SK-N-SH treated with all-trans-retinoic acid at 6 μM for 48 hours (cell line): ENCODE measurements around the gene MAPK14.

Experiments used
- ATAC-seq: fragments of 200-7000 bp; cut with Tn5 transposase; 3 replicates; pipeline ENCODE4 v1.9.1; 2020; ENCODE audit warnings: mild to moderate bottlenecking, moderate library complexity
- ARNTL ChIP-seq: fragments of 450-650 bp; formaldehyde crosslinking; IDR thresholded peaks from 2 replicates; pipeline ENCODE4 v1.5.0; 2020; ENCODE audit warnings: low read depth, mild to moderate bottlenecking, moderate library complexity, borderline replicate concordance
- CREB5 ChIP-seq: fragments of 250-450 bp; sonication (Bioruptor Pico); IDR thresholded peaks from 2 replicates; pipeline ENCODE4 v1.5.1; 2020; ENCODE audit warnings: low read depth, mild to moderate bottlenecking, moderate library complexity
- CSDC2 ChIP-seq: fragments of 250-450 bp; sonication (Bioruptor Pico); IDR thresholded peaks from 2 replicates; pipeline ENCODE4 v1.5.0; 2020; ENCODE audit warnings: mild to moderate bottlenecking, moderate library complexity
- CSRNP3 ChIP-seq: fragments of 250-450 bp; sonication (Bioruptor Pico); IDR thresholded peaks from 2 replicates; pipeline ENCODE4 v1.5.1; 2021; ENCODE audit warnings: mild to moderate bottlenecking, moderate library complexity
- ESRRG ChIP-seq: fragments of 250-450 bp; sonication (Bioruptor Pico); IDR thresholded peaks from 2 replicates; pipeline ENCODE4 v1.6.1; 2021; ENCODE audit warnings: mild to moderate bottlenecking
- GLIS3 ChIP-seq: fragments of 250-450 bp; sonication (Bioruptor Pico); IDR thresholded peaks from 2 replicates; pipeline ENCODE4 v1.5.0; 2020; ENCODE audit warnings: mild to moderate bottlenecking, moderate library complexity
- ISL1 ChIP-seq: fragments of 250-450 bp; sonication (Bioruptor Pico); IDR thresholded peaks from 2 replicates; pipeline ENCODE4 v2.1.2; 2022; ENCODE audit warnings: mild to moderate bottlenecking, moderate library complexity
- OSR1 ChIP-seq: fragments of 250-450 bp; sonication (Bioruptor Pico); IDR thresholded peaks from 2 replicates; pipeline ENCODE4 v1.8.0; 2022; ENCODE audit warnings: moderate library complexity, mild to moderate bottlenecking, inconsistent platforms
- PATZ1 ChIP-seq: fragments of 250-450 bp; sonication (Bioruptor Pico); IDR thresholded peaks from 2 replicates; pipeline ENCODE4 v1.8.0; 2020; ENCODE audit warnings: mild to moderate bottlenecking, moderate library complexity, borderline replicate concordance
- PPARA ChIP-seq: fragments of 250-450 bp; sonication (Bioruptor Pico); IDR thresholded peaks from 2 replicates; pipeline ENCODE4 v1.5.0; 2020; ENCODE audit warnings: mild to moderate bottlenecking, borderline replicate concordance
- RARB ChIP-seq: fragments of 250-450 bp; sonication (Bioruptor Pico); IDR thresholded peaks from 2 replicates; pipeline ENCODE4 v1.8.0; 2021; ENCODE audit warnings: mild to moderate bottlenecking, moderate library complexity
- SNAI2 ChIP-seq: fragments of 250-450 bp; sonication (Bioruptor Pico); IDR thresholded peaks from 2 replicates; pipeline ENCODE4 v1.5.0; 2020; ENCODE audit warnings: mild to moderate bottlenecking, moderate library complexity
- TCF4 ChIP-seq: fragments of 250-450 bp; sonication (Bioruptor Pico); IDR thresholded peaks from 2 replicates; pipeline ENCODE4 v1.8.0; 2021; ENCODE audit warnings: mild to moderate bottlenecking, moderate library complexity, borderline replicate concordance
- TOX ChIP-seq: fragments of 250-450 bp; sonication (Bioruptor Pico); IDR thresholded peaks from 2 replicates; pipeline ENCODE4 v1.8.0; 2021; ENCODE audit warnings: mild to moderate bottlenecking, moderate library complexity, borderline replicate concordance
- ZC3H10 ChIP-seq: fragments of 250-450 bp; sonication (Bioruptor Pico); IDR thresholded peaks from 2 replicates; pipeline ENCODE4 v1.5.1; 2021; ENCODE audit warnings: mild to moderate bottlenecking, moderate library complexity
- ZFP3 ChIP-seq: fragments of 250-450 bp; sonication (Bioruptor Pico); IDR thresholded peaks from 2 replicates; pipeline ENCODE4 v1.5.0; 2020; ENCODE audit warnings: mild to moderate bottlenecking, moderate library complexity
- ZNF70 ChIP-seq: fragments of 450-650 bp; formaldehyde crosslinking; IDR thresholded peaks from 2 replicates; pipeline ENCODE4 v1.5.0; 2020; ENCODE audit warnings: mild to moderate bottlenecking, moderate library complexity
- ZNF8 ChIP-seq: fragments of 450-650 bp; formaldehyde crosslinking; IDR thresholded peaks from 2 replicates; pipeline ENCODE4 v1.5.0; 2020; ENCODE audit warnings: mild to moderate bottlenecking, moderate library complexity
- TF ChIP-seq, protein P1 (sequence below): fragments of 250-450 bp; sonication (Bioruptor Pico); IDR thresholded peaks from 2 replicates; pipeline ENCODE4 v1.8.0; 2021; ENCODE audit warnings: low read depth, mild to moderate bottlenecking, moderate library complexity, borderline replicate concordance
- TF ChIP-seq, protein P2 (sequence below): fragments of 250-450 bp; sonication (Bioruptor Pico); IDR thresholded peaks from 2 replicates; pipeline ENCODE4 v1.5.0; 2020; ENCODE audit warnings: mild to moderate bottlenecking, moderate library complexity

The MAPK14 gene

GRCh38 chr6:36120539-36120938, 92.9 kb downstream of the MAPK14 start:
- TF ChIP-seq GLIS3 (CRISPR knock-in tag), result no peak
- TF ChIP-seq ISL1 (CRISPR knock-in tag), result no peak
- TF ChIP-seq SNAI2, result no peak
- TF ChIP-seq PPARA (CRISPR knock-in tag), result no peak
- no peak for TF ChIP-seq CSRNP3
- TF ChIP-seq, protein P1, sequence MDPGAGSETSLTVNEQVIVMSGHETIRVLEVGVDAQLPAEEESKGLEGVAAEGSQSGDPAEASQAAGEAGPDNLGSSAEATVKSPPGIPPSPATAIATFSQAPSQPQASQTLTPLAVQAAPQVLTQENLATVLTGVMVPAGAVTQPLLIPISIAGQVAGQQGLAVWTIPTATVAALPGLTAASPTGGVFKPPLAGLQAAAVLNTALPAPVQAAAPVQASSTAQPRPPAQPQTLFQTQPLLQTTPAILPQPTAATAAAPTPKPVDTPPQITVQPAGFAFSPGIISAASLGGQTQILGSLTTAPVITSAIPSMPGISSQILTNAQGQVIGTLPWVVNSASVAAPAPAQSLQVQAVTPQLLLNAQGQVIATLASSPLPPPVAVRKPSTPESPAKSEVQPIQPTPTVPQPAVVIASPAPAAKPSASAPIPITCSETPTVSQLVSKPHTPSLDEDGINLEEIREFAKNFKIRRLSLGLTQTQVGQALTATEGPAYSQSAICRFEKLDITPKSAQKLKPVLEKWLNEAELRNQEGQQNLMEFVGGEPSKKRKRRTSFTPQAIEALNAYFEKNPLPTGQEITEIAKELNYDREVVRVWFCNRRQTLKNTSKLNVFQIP (CRISPR knock-in tag), result no peak
- TF ChIP-seq ZNF70, result no peak
- no peak for TF ChIP-seq TOX
- no peak for ATAC-seq

DNA sequence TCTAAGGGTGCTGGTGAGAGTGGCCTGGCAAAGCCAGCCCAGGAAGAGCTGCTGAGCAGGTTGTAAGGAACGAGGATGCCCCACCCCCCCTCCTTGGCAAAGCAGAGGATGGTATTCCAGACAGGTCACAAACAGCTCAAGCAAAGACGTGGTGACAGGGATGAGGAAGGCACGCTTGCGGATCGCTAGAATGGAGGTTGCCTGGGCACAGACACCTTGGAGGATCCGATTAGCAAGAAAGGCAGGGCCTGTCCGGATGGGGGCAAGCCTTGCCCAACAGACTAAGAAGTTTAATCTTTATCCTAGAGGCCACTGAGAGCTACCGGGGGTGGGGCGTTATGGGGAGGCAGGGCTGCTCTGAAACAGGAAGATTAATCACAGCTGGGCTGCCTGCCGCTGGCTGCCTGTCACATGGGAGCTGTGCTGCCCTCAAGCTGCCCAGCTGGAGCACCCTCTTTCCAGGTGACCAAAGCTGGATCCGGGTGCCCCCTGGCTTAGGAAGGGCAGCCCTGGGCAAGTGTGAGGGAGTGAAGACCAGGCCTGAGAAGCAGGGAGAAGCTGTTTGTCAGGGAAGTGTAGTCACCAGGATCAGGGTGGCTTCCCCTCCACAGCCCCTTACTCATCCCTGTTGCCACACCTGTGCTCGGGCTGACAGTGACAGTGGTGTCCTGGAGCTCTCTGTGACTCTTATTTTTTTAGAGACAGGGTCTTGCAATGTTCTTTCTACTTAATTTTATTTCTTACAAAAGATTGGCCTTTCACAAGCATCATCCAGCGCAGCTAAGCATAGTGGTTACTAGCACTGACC, 93.6 kb downstream of the MAPK14 start:
- ATAC-seq, result no peak
- TF ChIP-seq ZC3H10 (CRISPR knock-in tag), result no peak
- no peak for TF ChIP-seq CSDC2 (CRISPR knock-in tag)
- no peak for TF ChIP-seq ARNTL (CRISPR knock-in tag)
- no peak for TF ChIP-seq ZNF8 (CRISPR knock-in tag)
- no peak for TF ChIP-seq RARB (CRISPR knock-in tag)
- no peak for TF ChIP-seq TCF4 (CRISPR knock-in tag)
- TF ChIP-seq GLIS3 (CRISPR knock-in tag), result no peak
- TF ChIP-seq, protein P1 (CRISPR knock-in tag), result no peak
- no peak for TF ChIP-seq PATZ1
- TF ChIP-seq OSR1 (CRISPR knock-in tag), result no peak
- no peak for TF ChIP-seq CREB5 (CRISPR knock-in tag)
- no peak for TF ChIP-seq ESRRG (CRISPR knock-in tag)
- TF ChIP-seq ZNF70, result no peak
- TF ChIP-seq PPARA (CRISPR knock-in tag), result no peak

DNA sequence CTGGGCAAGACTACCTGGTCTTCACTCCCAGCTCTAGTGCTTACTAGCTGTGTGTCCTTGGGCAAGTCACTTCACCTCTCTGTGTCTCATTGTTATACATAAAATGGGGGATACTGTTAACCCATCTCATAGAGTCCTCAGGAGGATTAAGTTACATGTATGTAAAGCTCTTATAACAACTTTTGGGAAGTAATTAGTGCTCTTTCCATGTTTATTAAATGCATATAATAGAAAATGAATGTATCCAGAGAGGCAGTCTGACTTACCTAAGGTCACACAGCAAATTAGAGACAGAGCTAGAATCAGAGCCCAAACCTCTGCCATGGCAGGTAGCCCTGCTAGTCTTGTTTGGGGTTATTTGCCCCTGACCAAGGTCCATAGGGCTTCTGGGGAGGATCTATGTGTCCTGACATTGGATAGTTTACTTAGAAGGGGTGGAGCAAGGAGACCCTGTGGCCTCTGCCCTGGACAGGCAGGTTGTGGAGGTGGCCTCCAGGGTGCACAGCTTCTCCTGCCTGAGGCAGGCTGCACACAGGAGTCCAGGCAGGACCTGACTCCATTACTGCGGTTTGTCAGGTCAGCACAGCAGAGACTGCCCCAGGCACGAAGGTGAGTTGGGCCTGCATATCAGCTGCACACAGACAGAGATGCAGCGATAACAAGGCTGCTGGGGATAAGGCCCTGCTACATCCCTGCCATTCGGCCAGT, 94.3 kb downstream of the MAPK14 start:
- TF ChIP-seq SNAI2, result no peak
- TF ChIP-seq RARB (CRISPR knock-in tag), result no peak
- TF ChIP-seq ZNF70, result no peak
- no peak for TF ChIP-seq TCF4 (CRISPR knock-in tag)
- no peak for TF ChIP-seq ESRRG (CRISPR knock-in tag)
- no peak for TF ChIP-seq ZNF8 (CRISPR knock-in tag)
- TF ChIP-seq ZC3H10 (CRISPR knock-in tag), result no peak
- no peak for TF ChIP-seq TOX
- no peak for TF ChIP-seq CSDC2 (CRISPR knock-in tag)
- no peak for TF ChIP-seq PATZ1
- no peak for TF ChIP-seq PPARA (CRISPR knock-in tag)
- TF ChIP-seq ZFP3 (CRISPR knock-in tag), result no peak
- no peak for TF ChIP-seq ISL1 (CRISPR knock-in tag)
- no peak for TF ChIP-seq CREB5 (CRISPR knock-in tag)
- TF ChIP-seq, protein P2, sequence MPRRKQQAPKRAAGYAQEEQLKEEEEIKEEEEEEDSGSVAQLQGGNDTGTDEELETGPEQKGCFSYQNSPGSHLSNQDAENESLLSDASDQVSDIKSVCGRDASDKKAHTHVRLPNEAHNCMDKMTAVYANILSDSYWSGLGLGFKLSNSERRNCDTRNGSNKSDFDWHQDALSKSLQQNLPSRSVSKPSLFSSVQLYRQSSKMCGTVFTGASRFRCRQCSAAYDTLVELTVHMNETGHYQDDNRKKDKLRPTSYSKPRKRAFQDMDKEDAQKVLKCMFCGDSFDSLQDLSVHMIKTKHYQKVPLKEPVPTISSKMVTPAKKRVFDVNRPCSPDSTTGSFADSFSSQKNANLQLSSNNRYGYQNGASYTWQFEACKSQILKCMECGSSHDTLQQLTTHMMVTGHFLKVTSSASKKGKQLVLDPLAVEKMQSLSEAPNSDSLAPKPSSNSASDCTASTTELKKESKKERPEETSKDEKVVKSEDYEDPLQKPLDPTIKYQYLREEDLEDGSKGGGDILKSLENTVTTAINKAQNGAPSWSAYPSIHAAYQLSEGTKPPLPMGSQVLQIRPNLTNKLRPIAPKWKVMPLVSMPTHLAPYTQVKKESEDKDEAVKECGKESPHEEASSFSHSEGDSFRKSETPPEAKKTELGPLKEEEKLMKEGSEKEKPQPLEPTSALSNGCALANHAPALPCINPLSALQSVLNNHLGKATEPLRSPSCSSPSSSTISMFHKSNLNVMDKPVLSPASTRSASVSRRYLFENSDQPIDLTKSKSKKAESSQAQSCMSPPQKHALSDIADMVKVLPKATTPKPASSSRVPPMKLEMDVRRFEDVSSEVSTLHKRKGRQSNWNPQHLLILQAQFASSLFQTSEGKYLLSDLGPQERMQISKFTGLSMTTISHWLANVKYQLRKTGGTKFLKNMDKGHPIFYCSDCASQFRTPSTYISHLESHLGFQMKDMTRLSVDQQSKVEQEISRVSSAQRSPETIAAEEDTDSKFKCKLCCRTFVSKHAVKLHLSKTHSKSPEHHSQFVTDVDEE (CRISPR knock-in tag), result no peak
- ATAC-seq, result no peak
